NCI-H1092 treated with DMSO at 0.1 percent for 48 hours (cell line): Measurements from ENCODE around the gene CASP12.

Experiments used
- DNase-seq: peaks from one replicate; lab custom pipeline; 2025; lab: John Stamatoyannopoulos, UW

Gene CASP12

DNA sequence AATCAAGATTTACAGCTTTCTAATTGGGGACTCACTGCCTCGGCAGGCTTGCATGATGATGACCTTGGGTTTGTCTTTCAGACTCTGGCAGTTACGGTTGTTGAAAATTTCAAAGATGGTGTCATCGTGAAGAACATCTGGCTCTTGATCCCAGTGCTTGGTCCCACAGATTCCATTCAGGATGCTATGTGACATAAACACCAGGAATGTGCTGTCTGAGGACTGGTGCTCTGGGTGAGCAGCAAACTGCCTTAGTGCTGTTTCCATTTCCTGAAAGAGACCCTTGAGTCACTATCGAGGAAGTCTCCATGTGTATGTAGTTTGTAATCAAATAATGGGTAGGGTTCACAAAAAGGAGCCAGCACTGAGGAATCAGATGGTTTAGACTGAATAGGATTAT is 7.1 kb downstream of the CASP12 start:
- no peak for DNase-seq

DNA sequence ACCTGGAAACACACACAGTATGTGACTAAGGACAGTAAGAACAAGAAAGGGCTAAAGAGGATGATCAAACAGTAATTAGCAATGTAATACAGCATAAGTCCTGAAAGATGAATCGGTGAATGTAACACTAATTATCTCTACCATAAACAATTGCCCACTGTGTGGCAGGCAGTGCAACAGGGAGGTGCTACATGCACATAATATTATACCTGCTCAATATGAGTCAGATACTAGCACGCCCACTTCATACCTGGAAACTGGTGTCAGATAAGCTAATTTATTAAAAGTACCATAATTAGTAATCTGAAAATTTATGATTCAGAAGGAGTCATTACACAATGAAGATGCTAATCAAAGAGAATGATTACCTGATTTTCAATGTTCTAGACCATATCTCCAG is 14.9 kb downstream of the CASP12 start:
- no peak for DNase-seq

DNA sequence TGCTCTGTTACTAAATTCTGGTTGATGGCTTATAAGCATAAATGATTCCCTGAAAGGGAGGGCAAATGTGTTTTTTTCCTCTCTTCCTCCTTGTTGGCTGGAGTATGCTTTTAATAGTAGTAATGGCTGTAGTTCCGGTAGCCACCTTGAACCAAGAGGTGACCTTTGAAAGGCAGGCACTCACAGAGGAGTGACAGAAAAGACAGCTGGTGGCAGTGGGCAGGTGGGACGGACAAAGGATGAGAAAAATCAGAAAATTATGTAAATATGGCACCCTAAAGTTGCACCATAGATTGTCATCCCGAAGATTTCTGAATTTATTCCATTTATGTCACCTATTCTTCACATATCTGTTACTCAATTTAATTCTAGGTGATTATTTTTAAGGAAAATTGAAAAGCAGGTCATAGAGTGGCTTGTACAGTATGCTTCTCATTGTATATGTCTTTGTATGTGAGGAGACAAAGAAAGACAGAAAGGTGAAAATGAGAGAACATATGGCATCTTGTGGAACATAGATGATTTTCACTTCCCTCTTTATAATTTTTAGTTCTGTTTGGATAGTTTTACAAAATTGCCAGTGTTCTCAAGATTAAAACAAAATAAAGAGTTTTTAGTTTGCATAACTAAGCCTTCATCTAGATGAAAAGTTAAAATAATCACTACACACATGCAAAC is 17.0 kb downstream of the CASP12 start:
- DNase-seq, result no peak

GRCh38 chr11:104879514-104880190 is 18.6 kb downstream of the CASP12 start:
- no peak for DNase-seq

- DNase-seq, result no peak
Observed at GRCh38 chr11:104876861-104877431, 21.3 kb downstream of the CASP12 start.

DNA sequence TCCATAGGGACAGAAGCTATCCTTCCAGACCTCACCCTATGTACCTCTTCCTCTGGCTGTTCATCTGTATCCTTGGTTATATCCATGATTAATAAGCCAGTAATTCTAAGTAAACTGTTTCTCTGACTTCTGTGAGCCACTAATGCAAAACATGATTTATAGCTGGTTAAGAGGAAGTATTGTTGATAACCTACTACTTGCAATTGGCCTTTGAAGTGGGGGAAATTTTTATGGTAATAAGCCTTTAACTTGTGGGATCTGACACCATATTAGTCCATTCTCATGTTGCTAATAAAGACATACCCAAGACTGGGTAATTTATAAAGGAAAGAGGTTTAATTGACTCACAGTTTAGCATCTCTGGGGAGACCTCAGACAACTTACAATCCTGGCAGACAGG is 21.9 kb downstream of the CASP12 start:
- DNase-seq, result no peak

GRCh38 chr11:104873252-104873651 is 25.0 kb downstream of the CASP12 start:
- no peak for DNase-seq

- DNase-seq, result no peak
Observed at GRCh38 chr11:104872393-104872792, 25.9 kb downstream of the CASP12 start.

DNA sequence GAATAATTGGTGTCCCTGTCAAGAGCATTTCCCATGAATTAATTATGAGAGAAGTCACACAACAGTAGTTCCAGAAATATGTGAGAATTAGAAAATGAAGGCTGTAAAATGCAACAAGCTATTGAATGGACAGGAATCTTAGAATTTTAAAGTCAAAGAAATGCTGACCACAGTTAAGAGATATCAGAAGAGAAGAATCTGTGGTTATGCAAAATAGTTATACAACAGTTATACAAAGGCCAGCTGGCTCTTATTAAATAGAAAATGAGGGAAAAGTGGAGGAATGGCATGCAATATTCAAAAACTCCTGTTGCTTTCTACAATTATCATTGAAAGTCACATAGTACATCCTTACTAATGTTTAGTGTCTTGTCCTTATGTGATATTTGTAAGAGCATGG is 27.4 kb downstream of the CASP12 start:
- no peak for DNase-seq

DNA sequence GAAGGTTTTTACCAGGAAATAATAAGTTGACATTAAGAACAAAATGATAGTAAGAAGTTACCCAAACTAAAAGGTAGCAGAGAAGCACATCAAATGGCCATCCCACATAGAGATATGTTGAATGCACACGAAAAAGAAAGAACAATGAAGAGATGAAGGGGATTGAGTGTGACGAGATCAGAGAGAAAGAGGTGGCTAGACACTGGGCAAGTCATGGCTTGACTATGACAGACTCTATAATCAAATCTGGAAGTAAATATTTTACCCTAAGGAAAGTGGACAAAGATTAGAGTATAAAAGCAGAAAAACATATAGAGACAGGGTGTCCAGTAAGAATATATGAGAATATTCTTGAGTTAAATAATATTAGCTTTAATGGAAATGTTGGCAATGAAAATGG is 31.4 kb downstream of the CASP12 start:
- DNase-seq, result no peak

DNA sequence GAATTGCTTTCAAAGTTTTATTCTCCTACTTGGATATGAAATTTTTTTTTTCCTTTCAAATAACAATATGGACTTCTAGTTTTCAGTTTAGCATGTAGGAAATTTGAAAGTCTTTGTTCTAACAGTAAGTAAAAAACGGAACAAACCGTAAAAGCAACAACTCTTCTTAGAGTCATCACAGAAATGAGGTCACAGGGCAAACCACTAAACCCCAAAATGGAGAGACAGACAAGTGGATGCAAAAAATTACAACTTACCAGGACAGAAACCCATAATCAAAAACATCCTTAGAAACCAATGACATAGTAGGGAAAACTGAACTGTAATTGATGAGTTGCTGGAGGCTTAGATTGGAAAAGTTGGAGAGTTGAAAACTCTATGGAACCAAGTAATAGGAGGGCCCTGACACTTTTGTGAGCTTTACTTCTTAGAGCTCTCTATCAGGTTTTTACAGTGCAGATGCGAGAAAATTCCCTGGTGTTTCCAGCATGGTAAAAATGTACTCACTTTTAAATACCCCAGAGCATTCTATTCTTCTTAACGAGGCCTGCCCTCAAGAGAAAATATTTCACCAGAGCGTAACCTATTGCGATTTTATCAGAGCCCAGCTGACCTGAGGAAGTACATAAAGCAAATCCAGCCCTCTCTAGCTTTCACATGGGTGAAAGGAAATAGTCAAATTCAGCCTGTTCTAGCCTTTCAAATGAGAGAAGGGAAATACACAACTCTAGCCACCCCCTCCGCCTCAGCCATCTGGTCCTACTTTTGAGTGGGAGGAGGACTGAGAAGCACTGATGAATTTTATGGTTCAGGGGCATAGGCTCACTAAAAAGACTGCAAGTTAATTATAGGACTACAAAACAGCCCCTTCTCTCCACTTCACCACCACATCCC is 39.1 kb downstream of the CASP12 start:
- no peak for DNase-seq

GRCh38 chr11:104856607-104857006 is 41.7 kb downstream of the CASP12 start:
- DNase-seq, result no peak

DNA sequence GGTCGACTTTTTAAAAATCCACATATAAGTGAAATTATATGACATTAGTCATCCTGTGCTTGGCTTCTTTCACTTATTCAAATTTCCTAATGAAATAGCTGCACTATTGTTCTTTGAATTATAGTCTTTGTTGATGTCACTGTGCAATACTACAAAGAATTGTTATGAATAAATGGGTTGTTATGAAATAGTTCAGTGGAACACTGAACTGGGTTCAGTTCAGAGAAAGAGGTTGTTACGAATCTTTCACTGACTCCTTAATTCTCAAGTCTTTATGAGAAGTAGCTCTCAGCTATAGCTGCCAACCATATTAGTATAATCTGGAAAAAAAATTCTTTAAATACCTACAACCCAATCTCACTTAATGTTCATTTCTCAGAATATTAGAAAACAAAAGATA is 42.3 kb downstream of the CASP12 start:
- no peak for DNase-seq

GRCh38 chr11:104853276-104853675 is 45.0 kb downstream of the CASP12 start:
- no peak for DNase-seq

DNA sequence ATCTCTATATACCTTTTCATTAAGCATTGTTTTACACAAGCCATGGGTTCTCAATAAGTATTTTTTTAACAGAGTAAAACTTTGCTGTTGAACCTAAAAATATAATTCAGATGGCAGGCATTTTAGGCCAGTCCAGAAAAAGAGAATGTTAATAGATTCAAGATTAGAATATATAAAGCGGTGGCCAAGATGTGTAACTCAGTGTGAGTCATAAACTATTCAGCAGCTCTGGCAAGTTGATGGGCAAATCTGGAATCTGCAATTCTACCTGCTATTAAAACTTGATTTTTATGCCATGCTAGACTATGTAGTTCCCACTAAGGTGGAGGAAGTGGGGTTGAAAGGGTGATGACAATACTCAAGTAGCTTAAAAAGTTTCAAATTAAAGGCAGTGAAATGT is 45.4 kb downstream of the CASP12 start:
- DNase-seq, result no peak

DNA sequence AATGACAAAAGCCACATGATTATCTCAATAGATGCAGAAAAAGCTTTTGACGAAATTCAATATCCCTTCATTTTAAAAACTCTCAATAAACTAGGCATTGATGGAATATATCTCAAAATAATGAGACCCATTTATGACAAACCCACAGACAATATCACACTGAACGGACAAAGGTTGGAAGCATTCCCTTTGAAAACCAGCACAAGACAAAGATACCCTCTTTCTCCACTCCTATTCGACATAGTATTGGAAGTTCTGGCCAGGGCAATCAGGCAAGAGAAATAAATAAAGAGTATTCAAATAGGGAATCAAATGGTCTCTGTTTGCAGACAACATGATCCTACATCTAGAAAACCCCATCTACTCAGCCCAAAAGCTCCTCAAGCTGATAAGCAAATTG is 52.0 kb downstream of the CASP12 start:
- no peak for DNase-seq

DNA sequence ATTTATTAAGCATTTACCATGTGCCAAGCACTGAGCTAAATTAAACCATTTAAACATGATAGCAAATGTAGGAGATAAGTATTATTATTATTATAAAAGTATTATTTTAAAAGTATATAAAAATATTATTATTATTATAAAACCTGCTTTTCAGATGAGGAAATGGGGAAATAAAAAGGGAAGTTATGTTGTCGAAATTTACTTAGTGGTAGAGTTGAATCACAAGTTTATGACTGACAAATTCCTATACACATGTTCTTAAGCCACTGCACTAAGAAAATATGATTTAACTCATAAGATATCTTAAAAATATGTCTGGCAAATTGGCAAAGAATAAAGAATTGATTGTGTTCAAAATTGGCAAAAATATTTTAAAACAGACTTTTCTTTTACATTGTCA is 53.8 kb downstream of the CASP12 start:
- DNase-seq, result no peak

- DNase-seq, result no peak
Observed at GRCh38 chr11:104843150-104843836, 55.0 kb downstream of the CASP12 start.

DNA sequence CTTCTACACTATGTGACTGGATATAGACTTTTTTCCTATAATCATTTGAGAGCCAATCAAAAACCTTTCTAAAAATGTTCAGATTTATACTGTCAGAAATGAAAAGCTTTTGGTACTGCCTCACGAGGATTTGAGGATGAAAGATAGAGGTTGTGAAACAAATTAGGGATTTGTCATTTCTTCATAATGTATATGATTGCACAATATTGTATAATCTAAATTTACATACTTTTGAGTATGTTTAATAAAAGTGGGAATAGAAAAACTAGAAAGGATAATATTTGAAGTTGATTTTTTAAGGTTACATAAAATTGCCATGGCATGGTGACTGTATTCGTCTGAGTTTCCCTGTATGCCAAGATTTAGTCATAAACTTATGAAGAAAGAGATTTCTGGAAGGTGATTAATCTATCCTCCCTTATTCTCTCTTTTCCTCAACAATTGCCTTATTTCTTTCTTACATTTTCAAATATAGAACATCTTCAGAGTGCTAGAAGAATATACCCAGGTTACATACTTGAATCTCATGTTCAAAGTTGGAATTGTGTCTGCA is 56.2 kb downstream of the CASP12 start:
- no peak for DNase-seq

- DNase-seq, result no peak
Observed at GRCh38 chr11:104841185-104841584, 57.1 kb downstream of the CASP12 start.

GRCh38 chr11:104837969-104838639 is 60.2 kb downstream of the CASP12 start:
- no peak for DNase-seq
